Measurements from ENCODE around the gene ROPN1L.
"Not testable (repeated sequence)": the region's sequence is repeated elsewhere in the genome, so short reads cannot be mapped to it uniquely, and the experiment has no call there.

The ROPN1L gene

GRCh38 chr5:10480237-10480985 lies 38.7 kb downstream of the ROPN1L start:
- no peak for DNase-seq

DNA sequence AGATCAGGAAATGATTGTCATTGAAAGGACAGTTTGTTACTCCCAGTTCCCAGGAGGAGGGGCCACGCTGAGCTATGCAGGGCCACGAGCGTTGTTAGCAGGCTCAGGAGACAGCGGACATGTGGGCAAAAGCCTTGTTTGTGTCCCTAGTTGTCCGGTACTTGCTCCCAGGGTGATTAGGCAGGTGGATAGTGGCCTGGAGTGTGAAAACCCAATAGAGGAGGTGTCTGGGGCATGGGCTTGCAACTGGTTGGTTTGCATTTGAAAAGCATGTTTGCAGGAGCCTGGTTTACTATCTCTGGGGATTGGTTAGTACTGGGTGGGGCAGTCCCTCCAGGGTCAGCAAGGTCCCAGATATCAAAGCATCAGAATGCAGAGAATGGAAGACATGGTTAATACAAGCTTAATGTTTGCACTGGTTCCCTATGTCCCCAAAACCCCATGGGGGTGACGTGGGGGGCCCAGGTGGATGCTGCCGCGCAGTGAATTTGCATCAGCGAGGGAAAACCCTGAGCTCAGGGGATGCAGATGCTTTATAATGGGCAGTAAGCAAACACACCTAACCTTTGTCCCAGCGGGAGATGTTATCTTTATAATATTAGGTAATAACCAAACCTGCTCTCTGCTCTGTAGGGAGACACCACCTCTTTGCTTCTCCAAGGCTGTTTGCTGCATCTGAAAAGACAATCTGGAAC lies 39.7 kb downstream of the ROPN1L start:
- no peak for DNase-seq

DNA sequence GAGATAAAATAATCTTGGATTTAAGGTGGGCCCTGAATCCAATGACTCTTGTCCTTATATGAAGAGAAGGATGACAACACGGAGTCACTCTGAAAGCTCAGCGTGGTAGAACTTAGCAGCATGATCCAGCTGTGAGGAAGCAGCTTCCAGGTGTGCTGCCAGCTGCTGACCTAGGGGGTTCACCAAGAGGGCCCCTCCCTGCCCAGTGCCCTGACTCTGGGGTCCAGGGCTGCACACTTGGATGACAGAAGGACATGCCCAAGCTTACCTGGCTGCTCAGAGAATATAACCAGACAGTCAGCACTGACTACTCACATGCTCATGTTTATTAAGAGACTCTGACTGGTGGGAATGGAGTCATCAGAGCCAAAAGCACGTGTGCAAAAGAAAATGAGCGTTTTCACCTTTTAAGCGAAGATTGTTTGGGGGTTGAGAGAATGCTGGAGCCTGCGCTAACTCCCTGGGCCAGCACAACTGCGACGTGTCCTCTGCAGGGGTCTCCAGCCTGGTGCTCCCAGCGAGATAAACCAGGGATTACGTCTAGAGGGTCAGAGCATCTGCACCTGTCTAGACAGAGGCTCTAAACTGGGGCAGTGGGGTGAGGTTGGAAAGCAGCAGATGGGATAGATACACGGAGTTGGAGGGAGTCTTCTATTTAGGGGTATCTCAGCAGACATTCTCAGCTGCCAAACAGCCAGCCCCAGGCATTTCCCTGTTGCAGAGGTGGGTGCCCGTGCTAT lies 41.3 kb downstream of the ROPN1L start:
- DNase-seq, result no peak

DNA sequence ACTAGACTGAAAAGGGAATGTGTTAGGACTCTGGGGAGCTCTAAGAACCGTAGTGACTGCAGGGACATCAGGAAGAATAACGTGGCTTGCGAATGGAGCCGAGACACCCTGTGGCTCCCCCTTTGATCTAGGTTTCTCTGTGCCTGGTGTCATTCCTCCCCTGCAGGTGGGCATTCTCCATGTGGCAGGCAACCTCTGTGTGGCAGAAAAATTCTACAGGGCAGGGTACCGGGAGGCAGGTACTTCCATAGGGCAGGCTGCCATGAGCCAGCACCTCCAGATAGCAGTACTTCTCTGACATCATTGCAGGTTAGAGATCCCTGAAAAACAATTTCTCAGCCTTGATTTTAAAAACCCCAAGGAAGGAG lies 43.1 kb downstream of the ROPN1L start:
- no peak for DNase-seq

- no peak for DNase-seq
These were observed 43.6 kb downstream of the ROPN1L start for GRCh38 chr5:10485142-10485795.

- DNase-seq, result no peak
These were observed 44.2 kb downstream of the ROPN1L start for GRCh38 chr5:10485897-10486296.

DNA sequence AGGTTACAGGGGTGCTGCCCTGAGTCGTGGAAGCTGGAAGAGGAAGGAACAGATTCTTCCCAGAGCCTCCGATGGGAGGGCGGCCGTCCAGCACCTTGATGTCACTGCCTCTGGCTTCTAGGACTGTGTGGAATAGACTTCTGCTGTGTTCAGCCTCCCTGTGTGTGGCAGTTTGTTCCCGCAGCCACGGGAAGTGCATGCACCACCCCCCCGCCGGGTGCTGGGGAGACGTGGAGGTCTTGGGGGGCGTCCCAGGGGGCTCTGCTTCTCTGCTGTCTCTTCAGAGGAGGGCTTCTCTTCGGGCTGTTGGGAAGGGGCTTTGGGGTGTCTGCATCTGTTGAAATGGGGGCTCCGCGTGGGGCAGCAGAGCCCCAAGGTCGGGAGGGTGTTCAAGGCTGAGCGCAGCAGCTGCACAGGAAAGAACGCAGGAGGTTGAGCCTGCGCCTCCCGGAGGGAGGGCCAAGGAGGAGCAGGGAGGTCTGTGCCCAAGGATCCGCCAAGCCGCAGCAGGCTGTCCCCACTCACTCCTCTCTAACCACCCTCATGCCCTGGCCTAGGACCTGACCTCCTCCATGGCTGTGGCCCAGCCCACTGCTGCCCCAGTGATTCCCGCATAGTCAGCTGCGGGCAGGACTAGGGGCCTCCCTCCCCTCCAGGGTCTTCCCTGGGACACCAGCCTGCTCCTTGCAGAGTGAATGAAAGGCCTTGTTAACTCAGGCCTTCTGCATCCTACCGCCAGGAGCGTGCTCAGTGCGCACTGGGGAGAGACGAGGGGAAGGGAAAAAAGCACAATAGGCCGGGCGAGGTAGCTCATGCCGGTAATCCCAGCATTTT lies 45.0 kb downstream of the ROPN1L start:
- no peak for DNase-seq

DNA sequence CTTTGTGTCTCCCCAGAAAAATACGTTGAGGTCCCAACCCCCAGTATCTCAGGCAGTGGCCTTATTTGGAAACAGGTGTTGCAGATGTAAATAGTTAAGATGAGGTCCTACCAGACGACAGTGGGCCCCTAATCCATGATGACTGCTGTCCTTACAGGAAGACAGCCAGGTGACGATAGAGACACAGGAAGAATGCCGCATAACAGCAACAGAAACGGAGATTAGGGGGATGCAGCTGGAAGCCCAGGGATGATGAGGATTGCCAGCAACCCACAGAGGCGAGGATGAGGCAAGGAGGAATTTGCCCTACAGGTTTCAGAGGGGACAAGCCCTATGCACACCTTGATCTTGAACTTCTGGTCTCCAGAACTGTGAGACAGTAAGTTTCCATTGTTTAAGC lies 46.5 kb downstream of the ROPN1L start:
- DNase-seq, result no peak

DNA sequence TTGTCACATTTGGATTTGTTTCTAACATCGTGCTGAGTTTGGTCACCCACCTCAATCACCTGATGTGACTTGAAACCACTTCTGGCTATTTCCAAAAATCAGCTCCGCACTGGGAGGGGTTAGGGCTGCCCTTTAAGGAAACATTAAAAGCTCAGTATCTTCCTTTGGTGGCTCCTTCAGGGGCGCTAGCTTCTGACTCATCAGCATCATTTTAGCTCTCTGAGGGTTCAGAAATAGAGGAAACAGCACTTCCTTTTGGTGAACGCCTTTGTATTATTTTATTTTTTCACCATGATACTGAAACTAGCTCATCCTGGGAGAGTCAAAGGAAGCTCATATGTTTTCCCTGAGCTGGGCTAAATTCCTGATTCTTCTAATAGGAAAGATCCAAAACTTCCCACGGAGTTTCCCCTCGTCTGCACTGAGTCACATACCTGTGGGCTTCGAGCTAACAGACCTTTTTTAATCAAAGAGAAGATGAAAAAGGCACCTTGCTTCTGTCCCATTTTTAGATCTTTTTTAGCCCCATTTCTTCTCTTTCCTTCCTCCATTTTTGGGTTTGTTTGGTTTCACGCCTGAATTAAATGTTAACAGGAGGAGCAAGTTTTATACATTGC lies 48.2 kb downstream of the ROPN1L start:
- no peak for DNase-seq

- DNase-seq, result no peak
These were observed 49.4 kb downstream of the ROPN1L start for GRCh38 chr5:10490927-10491672.

- no peak for DNase-seq
These were observed 50.0 kb downstream of the ROPN1L start for GRCh38 chr5:10491673-10492026.

DNA sequence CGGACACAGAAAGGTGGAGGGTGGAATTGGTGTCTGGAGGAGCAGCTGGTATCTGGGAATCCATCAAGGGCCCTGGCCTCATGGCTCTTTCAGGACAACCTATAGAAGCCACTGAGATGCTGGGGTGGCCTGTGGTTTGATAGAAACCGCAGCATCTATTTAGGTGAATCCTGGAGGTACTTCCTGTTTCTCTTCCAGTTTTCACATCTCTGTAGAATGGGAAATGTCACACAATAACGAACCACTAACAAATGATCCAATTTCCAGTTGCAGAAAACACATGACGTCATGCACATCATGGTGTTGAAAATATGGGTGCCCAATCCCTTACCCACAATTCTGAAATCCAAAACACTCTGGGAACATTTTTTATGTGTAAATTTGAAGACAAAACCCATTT lies 52.2 kb downstream of the ROPN1L start:
- no peak for DNase-seq

DNA sequence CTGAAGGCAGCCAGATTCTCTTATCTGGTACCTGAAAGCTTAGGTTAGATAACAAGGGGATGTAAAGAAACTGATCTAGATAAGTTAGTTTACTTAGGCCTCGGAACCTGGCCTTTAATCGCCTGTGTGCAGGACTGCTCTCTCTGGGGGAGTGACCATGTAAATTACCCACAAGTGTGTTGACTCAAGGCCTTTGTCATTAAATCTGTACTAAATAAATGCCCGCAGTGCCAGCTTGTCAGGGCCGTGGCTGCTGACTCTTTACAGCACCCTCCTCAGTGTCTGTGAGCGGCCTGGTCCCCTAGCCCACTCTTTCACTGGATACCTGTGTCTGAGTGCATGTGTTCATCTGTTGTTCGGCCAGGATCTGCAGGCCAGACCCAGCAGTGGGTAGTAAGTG lies 52.8 kb downstream of the ROPN1L start:
- DNase-seq, result not testable (repeated sequence)

DNA sequence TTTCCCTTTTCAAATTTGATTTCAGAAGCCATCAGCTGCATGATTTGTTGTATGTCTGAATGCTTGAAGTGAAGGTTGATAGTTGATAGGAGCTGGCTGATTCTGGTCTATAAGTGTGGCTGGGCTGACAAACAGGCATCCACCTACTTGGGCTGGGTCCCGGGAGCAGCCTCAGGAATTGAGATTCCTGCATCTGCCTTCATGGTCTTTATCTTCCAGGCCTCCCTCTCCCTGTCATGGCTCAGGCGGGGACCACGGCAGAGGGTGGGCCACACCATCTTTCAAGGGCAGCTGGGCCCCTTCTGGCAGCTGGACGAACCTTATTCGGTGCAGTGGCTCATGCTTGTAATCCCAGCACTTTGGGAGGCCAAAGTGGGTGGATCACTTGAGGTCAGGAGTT lies 55.9 kb downstream of the ROPN1L start:
- DNase-seq, result no peak

- no peak for DNase-seq
These were observed 56.7 kb downstream of the ROPN1L start for GRCh38 chr5:10498350-10498749.

GRCh38 chr5:10499066-10499465 lies 57.4 kb downstream of the ROPN1L start:
- DNase-seq, result no peak

DNA sequence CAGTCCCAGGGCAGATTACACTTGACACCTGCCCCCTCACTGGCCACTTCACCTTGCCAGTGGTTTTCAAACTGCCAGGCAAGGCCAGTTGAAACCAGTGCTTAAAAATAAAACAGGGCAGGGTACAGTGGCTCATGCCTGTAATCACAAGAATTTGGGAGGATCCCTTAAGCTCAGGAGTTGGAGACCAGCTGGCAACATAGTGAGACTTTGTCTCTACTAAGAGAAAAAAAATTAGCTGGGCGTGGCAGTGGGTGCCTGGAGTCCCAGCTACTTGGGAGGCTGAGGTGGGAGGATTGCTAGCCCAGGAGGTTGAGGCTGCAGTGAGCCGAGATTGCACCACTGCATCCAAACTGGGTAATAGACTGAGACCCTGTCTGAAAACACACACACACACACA lies 58.1 kb downstream of the ROPN1L start:
- no peak for DNase-seq

DNA sequence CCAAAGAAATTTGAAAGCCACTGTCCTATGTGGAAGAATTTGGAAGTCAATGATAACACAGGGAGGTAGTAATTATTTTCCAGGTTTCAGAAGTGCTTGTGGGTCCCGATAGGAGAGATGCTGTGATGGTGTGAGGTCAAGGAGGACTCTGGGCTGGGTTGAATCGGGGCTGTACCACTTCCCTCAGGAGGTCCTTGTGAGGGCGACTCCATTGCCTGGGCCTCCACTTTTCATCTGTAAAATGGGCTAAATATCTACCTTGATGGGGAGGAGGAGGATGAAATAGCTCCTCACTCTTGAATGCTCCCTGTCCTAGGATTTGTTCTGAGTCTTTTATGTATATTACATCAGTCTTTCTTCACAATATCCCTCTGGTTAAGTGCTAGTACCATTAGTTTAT lies 59.0 kb downstream of the ROPN1L start:
- no peak for DNase-seq

- DNase-seq, result no peak
These were observed 59.9 kb downstream of the ROPN1L start for GRCh38 chr5:10501554-10502075.

DNA sequence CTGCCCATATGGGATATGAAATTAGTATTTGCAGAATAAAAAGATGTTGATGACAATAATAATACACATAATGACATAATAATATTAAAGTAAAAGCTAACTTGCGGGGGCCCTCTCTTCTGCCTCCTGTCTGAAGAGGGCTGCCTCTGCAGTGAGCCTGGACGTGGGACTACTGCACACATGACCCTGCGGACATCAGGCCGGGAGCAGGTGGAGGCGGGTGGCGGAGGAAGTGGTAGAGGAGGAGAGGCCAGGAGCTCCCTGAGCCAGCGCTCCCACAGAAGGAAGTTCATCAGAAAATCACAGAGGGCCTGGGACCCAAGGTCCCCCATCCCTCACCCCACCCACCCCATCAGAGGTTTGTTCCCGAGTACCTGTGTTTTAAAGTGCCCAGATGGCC lies 60.5 kb downstream of the ROPN1L start:
- DNase-seq, result no peak

DNA sequence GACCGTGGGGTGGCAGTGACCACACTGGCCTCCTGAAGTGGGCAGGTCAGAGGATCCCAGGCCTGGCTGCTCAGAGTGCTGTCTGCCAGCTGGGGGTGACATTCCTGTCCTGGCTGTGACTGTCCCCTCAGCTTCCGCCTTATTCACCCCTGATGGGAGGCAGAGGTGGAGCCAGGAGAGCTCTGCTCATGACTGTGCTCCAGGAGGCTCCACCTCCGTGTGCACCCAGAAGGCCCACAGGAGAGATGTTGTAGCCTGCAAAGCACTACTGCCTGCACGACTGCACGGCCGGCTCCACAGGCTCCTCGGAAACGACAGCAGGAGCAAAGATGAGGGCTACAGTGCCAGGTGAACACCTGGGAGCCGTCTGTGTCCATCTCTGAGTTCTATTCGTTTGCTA lies 60.9 kb downstream of the ROPN1L start:
- DNase-seq, result no peak
